ENCODE results near the gene CRYBG1. TPM values are rescaled to one million over a fixed set of nuclear protein-coding genes. Genes with fewer than 3 reads are reported as not detected.

CRYBG1 gene
- total and polyA plus RNA-seq, 2 of the 13 experiments (the other 11 are each of a cell fraction or from before 2014, with no cell fraction given): 10.1 to 21.9 TPM

GRCh38 chr6:106512048-106512967, 151.8 kb downstream of the CRYBG1 start (continued):
- peak; percentile 94 for TF ChIP-seq ZNF687 (CRISPR knock-in tag; IDR thresholded peaks at IDR 0.05)
- TF ChIP-seq ZSCAN9 (CRISPR knock-in tag; IDR thresholded peaks at IDR 0.05; ENCODE audit: borderline replicate concordance): no peak
- TF ChIP-seq ETV5 (CRISPR knock-in tag; IDR thresholded peaks at IDR 0.05; ENCODE audit: borderline replicate concordance): no peak; the same call in 1 of the 2 replicates
- 0 out of 2 replicates have a peak, but pooled peaks have one; percentile 26 for TF ChIP-seq ZNF12 (CRISPR knock-in tag; IDR thresholded peaks at IDR 0.05)
- TF ChIP-seq DMAP1 (CRISPR knock-in tag; IDR thresholded peaks at IDR 0.05): no peak; the same call in 1 of the 2 replicates
- 0 out of 2 replicates have a peak, but pooled peaks have one; percentile 55 for TF ChIP-seq ZMAT3 (CRISPR knock-in tag; conservative IDR thresholded peaks at IDR 0.05)
- TF ChIP-seq AKAP8 (CRISPR knock-in tag; IDR thresholded peaks at IDR 0.05): no peak
- no peak for TF ChIP-seq NCOA2 (CRISPR knock-in tag; IDR thresholded peaks at IDR 0.05)
- TF ChIP-seq ZNF670 (CRISPR knock-in tag; IDR thresholded peaks at IDR 0.05; ENCODE audit: borderline replicate concordance): no peak
- TF ChIP-seq NCOA1 (CRISPR knock-in tag; IDR thresholded peaks at IDR 0.05): peak; percentile 78; the same call in 1 of the 2 replicates
- peak; percentile 22; the same call in 1 of the 2 replicates for TF ChIP-seq ZNF225 (CRISPR knock-in tag; IDR thresholded peaks at IDR 0.05)
- TF ChIP-seq ZNF576 (CRISPR knock-in tag; IDR thresholded peaks at IDR 0.05): peak; percentile 82; the same call in 1 of the 2 replicates
- TF ChIP-seq SOX5 (CRISPR knock-in tag; IDR thresholded peaks at IDR 0.05; ENCODE audit: borderline replicate concordance): peak; percentile 32; the same call in 1 of the 2 replicates
- TF ChIP-seq PATZ1 (CRISPR knock-in tag; IDR thresholded peaks at IDR 0.05): peak; percentile 77
- no peak for TF ChIP-seq PPARG (CRISPR knock-in tag; conservative IDR thresholded peaks at IDR 0.05)
- TF ChIP-seq CBX5 (CRISPR knock-in tag; IDR thresholded peaks at IDR 0.05; ENCODE audit: borderline replicate concordance): no peak
- no peak for TF ChIP-seq ZNF557 (CRISPR knock-in tag; IDR thresholded peaks at IDR 0.05)
- TF ChIP-seq SNAPC5 (CRISPR knock-in tag; IDR thresholded peaks at IDR 0.05; ENCODE audit: borderline replicate concordance): 0 out of 2 replicates have a peak, but pooled peaks have one; percentile 50
- TF ChIP-seq MEF2D (CRISPR knock-in tag; IDR thresholded peaks at IDR 0.05): peak; percentile 39
- TF ChIP-seq ZNF280B (CRISPR knock-in tag; IDR thresholded peaks at IDR 0.05; ENCODE audit: borderline replicate concordance): no peak; the same call in 1 of the 2 replicates
- peak; percentile 43; the same call in 1 of the 2 replicates for TF ChIP-seq ZFX (CRISPR knock-in tag; IDR thresholded peaks at IDR 0.05; ENCODE audit: low read depth)
- TF ChIP-seq NFYC (CRISPR knock-in tag; IDR thresholded peaks at IDR 0.05): 0 out of 2 replicates have a peak, but pooled peaks have one; percentile 7
